SK-N-DZ (cell line): ENCODE data around the gene RBM14.
"Not testable (repeated sequence)": the region's sequence is repeated elsewhere in the genome, so short reads cannot be mapped to it uniquely, and the experiment has no call there.

Source experiments
- DNase-seq: peaks from one replicate; pipeline ENCODE4 v3.0.0-alpha.2; 2015; ENCODE audit warnings: low spot score

RBM14 gene

GRCh38 chr11:66598993-66599392 lies 17.4 kb upstream of the RBM14 start:
- no peak for DNase-seq

GRCh38 chr11:66600219-66600618 lies 16.2 kb upstream of the RBM14 start:
- no peak for DNase-seq

- no peak for DNase-seq
These were observed 15.7 kb upstream of the RBM14 start for GRCh38 chr11:66600631-66601233.

DNA sequence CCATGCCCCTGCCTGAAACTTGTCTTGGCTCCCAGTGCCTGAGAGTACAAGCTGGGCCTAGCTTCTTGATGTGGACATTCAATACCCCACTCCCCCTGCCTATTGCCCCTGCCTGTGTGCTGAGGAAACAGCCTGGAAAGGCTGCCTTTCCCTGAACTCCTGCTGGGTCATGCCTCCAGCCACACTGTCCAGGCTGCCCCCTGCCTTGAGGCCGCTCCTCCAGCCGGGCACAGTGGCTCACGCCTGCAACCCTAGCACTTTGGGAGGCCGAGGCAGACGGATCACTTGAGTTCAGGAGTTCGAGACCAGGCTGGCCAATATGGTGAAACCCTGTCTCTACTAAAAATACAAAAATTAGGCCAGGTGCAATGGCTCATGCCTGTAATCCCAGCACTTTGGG lies 13.4 kb upstream of the RBM14 start:
- no peak for DNase-seq

DNA sequence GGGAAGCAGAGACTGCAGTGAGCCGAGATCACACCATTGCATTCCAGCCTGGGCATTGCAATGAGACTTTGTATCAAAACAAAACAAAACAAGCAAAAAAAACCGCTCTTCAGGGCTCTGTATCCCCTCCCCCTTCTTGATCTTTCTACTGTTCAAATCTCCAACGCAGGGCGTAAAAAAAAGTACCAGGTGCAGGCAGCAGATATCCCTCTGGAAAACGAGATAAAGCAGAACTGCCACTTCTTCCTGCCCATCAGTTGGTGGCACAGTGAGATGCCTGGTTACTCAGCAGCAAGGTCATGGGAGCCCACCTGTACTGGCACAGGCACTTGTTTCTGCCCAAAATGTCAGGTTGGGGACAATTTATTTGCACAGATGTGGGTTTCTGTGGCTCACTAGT lies 12.3 kb upstream of the RBM14 start:
- DNase-seq = no peak

DNA sequence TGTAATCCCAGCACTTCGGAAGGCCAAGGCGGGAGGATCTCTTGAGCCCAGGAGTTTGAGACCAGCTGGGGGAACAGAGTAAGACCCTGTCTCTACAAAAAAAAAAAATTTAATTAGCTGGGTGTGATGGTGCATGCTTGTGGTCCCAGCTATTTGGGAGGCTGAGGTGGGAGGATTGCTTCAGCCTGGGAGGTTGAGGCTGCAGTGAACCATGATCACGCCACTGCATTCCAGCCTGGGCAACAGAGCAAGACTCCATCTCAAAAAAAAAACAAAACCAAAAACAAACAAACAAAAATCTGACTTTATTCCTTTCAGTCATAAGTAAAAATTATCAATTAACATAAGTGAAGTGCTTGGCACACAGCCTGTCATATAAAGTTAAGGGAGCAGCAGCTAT lies 9.8 kb upstream of the RBM14 start:
- not testable (repeated sequence) for DNase-seq

GRCh38 chr11:66607126-66607834 lies 9.2 kb upstream of the RBM14 start:
- DNase-seq = no peak

GRCh38 chr11:66609721-66610617 lies 6.5 kb upstream of the RBM14 start:
- no peak for DNase-seq

DNA sequence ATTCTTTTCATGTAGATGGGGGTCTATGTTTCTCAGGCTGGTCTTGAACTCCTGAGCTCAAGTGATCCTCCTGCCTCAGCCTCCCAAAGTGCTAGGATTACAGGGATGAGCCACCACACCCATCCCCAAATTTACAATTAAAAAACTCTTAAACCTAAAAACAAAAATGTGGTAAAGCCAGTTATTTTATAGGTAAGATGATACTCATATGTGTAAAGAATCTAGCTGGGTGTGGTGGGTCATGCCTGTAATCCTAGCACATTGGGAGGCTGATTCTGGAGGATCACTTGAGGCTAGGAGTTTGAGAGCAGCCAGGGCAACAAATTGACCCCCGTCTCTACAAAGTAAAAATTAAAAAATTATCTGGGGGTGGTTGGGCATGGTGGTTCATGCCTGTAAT lies 4.0 kb upstream of the RBM14 start:
- DNase-seq = no peak

- no peak for DNase-seq
These were observed 2.4 kb upstream of the RBM14 start for GRCh38 chr11:66614073-66614472.

DNA sequence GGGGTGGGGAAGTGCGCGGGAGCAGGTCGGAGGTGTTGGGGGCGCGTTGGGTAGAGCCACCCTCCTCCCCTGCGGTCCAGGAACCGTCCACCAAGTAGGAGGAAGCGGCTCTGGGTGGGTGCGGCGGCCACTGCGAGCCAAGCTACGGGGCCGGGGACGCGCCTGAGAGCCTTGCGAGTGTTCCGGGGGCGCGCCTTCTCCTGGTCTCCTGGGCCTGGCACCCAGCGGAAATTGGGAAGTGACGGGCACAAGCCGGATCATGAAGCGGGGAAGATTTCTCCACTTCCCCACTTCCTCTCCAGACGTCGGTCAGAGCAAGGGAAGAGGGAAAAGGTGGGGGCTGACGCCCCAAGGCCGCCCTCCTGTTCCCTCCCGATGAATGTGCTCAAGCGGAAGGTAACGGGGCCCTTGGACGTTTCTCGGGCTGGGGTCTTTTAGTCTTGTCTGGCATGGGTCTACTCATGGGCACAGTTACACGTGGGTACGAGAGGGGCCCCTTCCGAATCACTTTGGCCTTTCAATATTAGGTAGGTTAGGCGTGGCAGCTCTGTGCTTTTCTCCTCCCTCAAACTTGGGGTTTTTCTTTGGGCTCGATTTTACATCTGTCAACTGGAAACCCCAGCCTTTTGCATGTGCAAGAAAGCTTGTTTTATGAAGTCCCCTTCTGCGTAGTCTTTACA lies 865 bp downstream of the RBM14 start:
- DNase-seq = no peak

DNA sequence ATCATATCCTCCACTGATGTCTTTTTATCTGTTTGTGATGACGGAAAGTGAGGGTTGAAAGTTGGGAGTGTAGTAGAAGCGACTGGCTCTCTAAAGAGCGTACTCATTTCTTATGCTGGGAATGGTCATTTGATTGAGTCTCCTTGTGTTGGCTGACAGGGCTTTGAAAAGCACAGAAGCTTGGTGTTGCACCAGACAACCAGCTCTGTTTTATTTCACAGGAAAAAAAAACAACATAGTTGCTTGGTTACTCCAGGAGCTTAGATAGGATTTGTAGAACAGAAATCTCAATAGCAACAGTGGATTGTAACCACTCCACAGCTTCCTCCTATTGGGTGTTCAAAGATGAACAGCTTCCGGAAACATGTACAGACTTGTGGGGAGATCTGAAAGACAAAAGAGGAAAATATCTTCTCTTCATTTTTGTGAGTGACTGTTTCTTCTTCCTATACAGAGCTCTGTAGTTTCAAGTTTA lies 2.7 kb downstream of the RBM14 start:
- DNase-seq = no peak

DNA sequence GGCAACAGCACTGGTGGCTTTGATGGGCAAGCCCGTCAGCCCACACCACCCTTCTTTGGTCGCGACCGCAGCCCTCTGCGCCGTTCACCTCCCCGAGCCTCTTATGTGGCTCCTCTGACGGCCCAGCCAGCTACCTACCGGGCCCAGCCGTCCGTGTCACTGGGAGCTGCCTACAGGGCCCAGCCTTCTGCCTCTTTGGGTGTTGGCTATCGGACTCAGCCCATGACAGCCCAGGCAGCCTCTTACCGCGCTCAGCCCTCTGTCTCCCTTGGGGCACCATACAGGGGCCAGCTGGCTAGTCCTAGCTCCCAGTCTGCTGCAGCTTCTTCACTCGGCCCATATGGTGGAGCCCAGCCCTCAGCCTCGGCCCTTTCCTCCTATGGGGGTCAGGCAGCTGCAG lies 8.0 kb downstream of the RBM14 start:
- DNase-seq = no peak

- no peak for DNase-seq
These were observed 8.8 kb downstream of the RBM14 start for GRCh38 chr11:66625041-66625751.

GRCh38 chr11:66625752-66626149 lies 9.3 kb downstream of the RBM14 start:
- no peak for DNase-seq

- no peak for DNase-seq
These were observed 10.0 kb downstream of the RBM14 start for GRCh38 chr11:66626382-66626781.

GRCh38 chr11:66626926-66627325 lies 10.5 kb downstream of the RBM14 start:
- no peak for DNase-seq

GRCh38 chr11:66628061-66628603 lies 11.7 kb downstream of the RBM14 start:
- DNase-seq = no peak

GRCh38 chr11:66629356-66629755 lies 12.9 kb downstream of the RBM14 start:
- no peak for DNase-seq

GRCh38 chr11:66631883-66632282 lies 15.5 kb downstream of the RBM14 start:
- no peak for DNase-seq

DNA sequence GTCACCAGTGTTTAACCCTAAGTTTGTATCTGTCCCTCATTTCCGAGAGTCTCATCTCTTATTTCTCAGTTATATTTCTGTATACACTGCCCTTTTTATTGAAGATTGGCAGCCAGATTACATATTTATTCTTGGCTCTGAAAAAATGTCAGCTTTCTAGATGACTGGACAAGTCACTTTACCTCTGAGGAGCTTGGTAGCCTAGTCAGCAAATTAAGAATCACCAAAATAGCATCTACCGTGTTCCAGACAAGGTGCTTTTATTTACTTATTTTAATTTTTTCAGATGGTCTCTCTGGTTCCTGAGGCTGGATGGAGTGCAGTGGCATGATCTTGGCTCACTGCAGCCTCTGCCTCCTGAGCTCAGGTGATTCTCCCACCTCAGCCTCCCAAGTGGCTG lies 16.5 kb downstream of the RBM14 start:
- DNase-seq = no peak
